Suprapubic skin (tissue), 4 donors: ENCODE measurements around the gene HDX. TPM values are rescaled to one million over a fixed set of nuclear protein-coding genes. Genes with fewer than 3 reads are reported as not detected.

Experiments used
- DNase-seq, 2 donors: peaks; one replicate each; pipeline ENCODE4 v3.0.0-alpha.2; 2019; ENCODE audit warnings: low spot score in 2 of 2
- H3K27ac ChIP-seq: fragments of 200-600 bp; sonication (generic); one replicate; pipeline ENCODE4 v1.5.1; 2019
- H3K27me3 ChIP-seq: fragments of 200-600 bp; sonication (generic); one replicate; pipeline ENCODE4 v1.5.1; 2019
- H3K36me3 ChIP-seq: fragments of 200-600 bp; sonication (generic); one replicate; pipeline ENCODE4 v1.5.1; 2019
- H3K4me1 ChIP-seq: fragments of 200-600 bp; sonication (generic); one replicate; pipeline ENCODE4 v1.5.1; 2019
- H3K4me3 ChIP-seq: fragments of 200-600 bp; sonication (generic); one replicate; pipeline ENCODE4 v1.5.1; 2019; ENCODE audit warnings: mild to moderate bottlenecking
- H3K9me3 ChIP-seq: fragments of 200-600 bp; sonication (generic); one replicate; pipeline ENCODE4 v1.5.1; 2019
- CTCF ChIP-seq, 2 donors: fragments of 200-600 bp in 1 of 2; fragments of 450-650 bp in 1 of 2; sonication (generic) in 1 of 2; IDR thresholded peaks; one replicate each; pipeline ENCODE4 v1.5.1; 2016 to 2019; ENCODE audit warnings: antibody characterized with exemption in 2 of 2, mild to moderate bottlenecking in 1 of 2, moderate library complexity in 1 of 2
- EP300 ChIP-seq: sonication (generic); formaldehyde crosslinking; IDR thresholded peaks from one replicate; pipeline ENCODE4 v1.6.1; 2017; ENCODE audit warnings: antibody characterized with exemption
- POLR2A ChIP-seq, 2 donors: fragments of 450-650 bp; IDR thresholded peaks; one replicate each; pipeline ENCODE4 v1.6.1; 2017; ENCODE audit warnings: antibody characterized with exemption in 2 of 2, mild to moderate bottlenecking in 2 of 2, moderate library complexity in 2 of 2
- POLR2AphosphoS5 ChIP-seq, 3 donors: sonication (generic); formaldehyde crosslinking; IDR thresholded peaks; one replicate each; pipeline ENCODE4 v1.6.1; 2017; ENCODE audit warnings: antibody characterized with exemption in 3 of 3
- WGBS: methylation state at CpG from one replicate; pipeline ENCODE4 v1.1.5; 2018; 5-methylcytosine and 5-hydroxymethylcytosine counted together
- total RNA-seq, 4 donors: library from RNA; depleted of rRNA; stranded (reverse); fragments of >200 nt; gene quantifications; one replicate each; pipeline ENCODE4 v1.1.0, GENCODE V29; 2016

Gene HDX
- total RNA-seq, 4 donors from 2014 or later: 0.19 to 4.2 (median 1.2) TPM

- no peak overlapping the region for H3K4me3 ChIP-seq
- H3K36me3 ChIP-seq: no peaks in the 10 kb centered on the region
- H3K27ac ChIP-seq: no peak overlapping the region
- no peaks in the 10 kb centered on the region for H3K9me3 ChIP-seq
- TF ChIP-seq CTCF (IDR thresholded peaks at IDR 0.05): no peak
- no peak for TF ChIP-seq POLR2AphosphoS5 (IDR thresholded peaks at IDR 0.05)
- no peak for TF ChIP-seq EP300
- TF ChIP-seq POLR2A (IDR thresholded peaks at IDR 0.05): no peak
- 75% methylated on average over 2 of the region's 2 CpGs for WGBS
- DNase-seq: no peak
- no peaks in the 10 kb centered on the region for H3K27me3 ChIP-seq
- H3K4me1 ChIP-seq: no peaks in the 10 kb centered on the region
Measured at GRCh38 chrX:84479086-84479485, 23.2 kb downstream of the HDX start.

- Histone ChIP-seq H3K4me3 (no peak overlapping the region), H3K4me1 (no peaks in the 10 kb centered on the region), H3K27ac (no peak overlapping the region), H3K9me3 (no peaks in the 10 kb centered on the region), H3K36me3 (no peaks in the 10 kb centered on the region), H3K27me3 (no peaks in the 10 kb centered on the region)
- TF ChIP-seq POLR2A (IDR thresholded peaks at IDR 0.05) (no peak), CTCF (IDR thresholded peaks at IDR 0.05) (no peak), POLR2AphosphoS5 (IDR thresholded peaks at IDR 0.05) (no peak), EP300 (no peak)
- DNase-seq: no peak
Measured at GRCh38 chrX:84477114-84477513, 25.1 kb downstream of the HDX start.

- Histone ChIP-seq H3K27me3 (no peaks in the 10 kb centered on the region), H3K4me1 (no peaks in the 10 kb centered on the region), H3K9me3 (no peaks in the 10 kb centered on the region), H3K36me3 (no peaks in the 10 kb centered on the region), H3K4me3 (no peak overlapping the region), H3K27ac (no peak overlapping the region)
- WGBS: 39% methylated on average over 2 of the region's 2 CpGs
- TF ChIP-seq CTCF (IDR thresholded peaks at IDR 0.05) (no peak), POLR2A (IDR thresholded peaks at IDR 0.05) (no peak), EP300 (no peak), POLR2AphosphoS5 (IDR thresholded peaks at IDR 0.05) (no peak)
- DNase-seq: no peak
Measured at GRCh38 chrX:84475596-84475995, 26.7 kb downstream of the HDX start.

GRCh38 chrX:84475101-84475500 lies 27.2 kb downstream of the HDX start:
- H3K27me3 ChIP-seq: no peaks in the 10 kb centered on the region
- H3K27ac ChIP-seq: no peak overlapping the region
- H3K36me3 ChIP-seq: no peaks in the 10 kb centered on the region
- TF ChIP-seq EP300 (no peak), POLR2A (IDR thresholded peaks at IDR 0.05) (no peak), POLR2AphosphoS5 (IDR thresholded peaks at IDR 0.05) (no peak), CTCF (IDR thresholded peaks at IDR 0.05) (no peak)
- DNase-seq: no peak
- no peaks in the 10 kb centered on the region for H3K9me3 ChIP-seq
- no peak overlapping the region for H3K4me3 ChIP-seq
- 38% methylated on average over 2 of the region's 2 CpGs for WGBS
- H3K4me1 ChIP-seq: no peaks in the 10 kb centered on the region

GRCh38 chrX:84469226-84469625 lies 33.0 kb downstream of the HDX start:
- Histone ChIP-seq H3K9me3 (no peaks in the 10 kb centered on the region), H3K4me3 (no peak overlapping the region), H3K4me1 (no peaks in the 10 kb centered on the region), H3K36me3 (no peaks in the 10 kb centered on the region), H3K27me3 (no peaks in the 10 kb centered on the region), H3K27ac (no peak overlapping the region)
- DNase-seq: no peak
- no peak for TF ChIP-seq EP300
- no peak for TF ChIP-seq POLR2A (IDR thresholded peaks at IDR 0.05)
- no peak for TF ChIP-seq POLR2AphosphoS5 (IDR thresholded peaks at IDR 0.05)
- TF ChIP-seq CTCF (IDR thresholded peaks at IDR 0.05): no peak
- 23% methylated on average over 3 of the region's 3 CpGs for WGBS
